Loucy (cell line): Measurements from ENCODE around the gene ZNF717.

Source experiments
- H2AFZ ChIP-seq: fragments of 200-600 bp; sonication (generic); 2 replicates; pipeline ENCODE4 v1.6.0; 2016; ENCODE audit warnings: antibody characterized with exemption, mild to moderate bottlenecking, low read length, moderate library complexity
- H3F3A ChIP-seq: fragments of 200-600 bp; 2 replicates; pipeline ENCODE4 v1.6.0; 2016; ENCODE audit warnings: antibody characterized with exemption, low read depth, mild to moderate bottlenecking
- H3K27me3 ChIP-seq: fragments of 200-600 bp; sonication (generic); 2 replicates; pipeline ENCODE4 v1.6.1; 2014; ENCODE audit warnings: low read length, mild to moderate bottlenecking; ENCODE audit not compliant: insufficient read depth, poor library complexity, severe bottlenecking
- H3K36me3 ChIP-seq: fragments of 200-600 bp; sonication (generic); 2 replicates; pipeline ENCODE4 v1.6.1; 2016; ENCODE audit warnings: low read length; ENCODE audit not compliant: insufficient read depth
- H3K4me1 ChIP-seq: fragments of 200-600 bp; sonication (generic); 2 replicates; pipeline ENCODE4 v1.5.1; 2014; ENCODE audit warnings: low read length, mild to moderate bottlenecking; ENCODE audit not compliant: insufficient read depth, poor library complexity, severe bottlenecking
- H3K4me2 ChIP-seq: fragments of 200-600 bp; sonication (generic); 2 replicates; pipeline ENCODE4 v1.6.0; 2014; ENCODE audit warnings: antibody characterized with exemption, low read length, low read depth, mild to moderate bottlenecking; ENCODE audit not compliant: poor library complexity, severe bottlenecking
- H3K4me3 ChIP-seq: fragments of 200-600 bp; sonication (generic); 2 replicates; pipeline ENCODE4 v1.5.1; 2014; ENCODE audit warnings: low read length, mild to moderate bottlenecking, mixed read lengths; ENCODE audit not compliant: poor library complexity, severe bottlenecking
- H3K79me2 ChIP-seq: fragments of 200-600 bp; sonication (generic); 2 replicates; pipeline ENCODE4 v1.6.1; 2014; ENCODE audit warnings: low read length; ENCODE audit not compliant: insufficient read depth
- H3K9ac ChIP-seq: fragments of 200-600 bp; sonication (generic); 2 replicates; pipeline ENCODE4 v1.6.0; 2014; ENCODE audit warnings: mild to moderate bottlenecking, low read depth, low read length, moderate library complexity; ENCODE audit not compliant: poor library complexity, severe bottlenecking
- H3K9me2 ChIP-seq: fragments of 200-600 bp; sonication (generic); replicated peaks from 2 replicates; pipeline ENCODE4 v1.6.1; 2016; ENCODE audit warnings: low read depth, low read length, mixed read lengths
- H3K9me3 ChIP-seq: fragments of 200-600 bp; sonication (generic); 2 replicates; pipeline ENCODE4 v1.6.1; 2014; ENCODE audit warnings: mild to moderate bottlenecking, antibody characterized with exemption, low read length, low read depth; ENCODE audit not compliant: insufficient read depth
- H4K20me1 ChIP-seq: fragments of 200-600 bp; sonication (generic); 2 replicates; pipeline ENCODE4 v1.6.0; 2014; ENCODE audit warnings: antibody characterized with exemption, low read length, mild to moderate bottlenecking; ENCODE audit not compliant: insufficient read depth, poor library complexity, severe bottlenecking
- EZH2phosphoT487 ChIP-seq: fragments of 200-600 bp; IDR thresholded peaks from 2 replicates; pipeline ENCODE4 v1.6.1; 2018; ENCODE audit warnings: antibody characterized with exemption, mild to moderate bottlenecking, moderate library complexity, borderline replicate concordance
- TF ChIP-seq, protein P1 (sequence below): fragments of 200-600 bp; sonication (generic); conservative IDR thresholded peaks from 2 replicates; pipeline ENCODE4 v1.5.1; 2014; ENCODE audit warnings: mild to moderate bottlenecking, antibody characterized with exemption, low read length

ZNF717 gene

DNA sequence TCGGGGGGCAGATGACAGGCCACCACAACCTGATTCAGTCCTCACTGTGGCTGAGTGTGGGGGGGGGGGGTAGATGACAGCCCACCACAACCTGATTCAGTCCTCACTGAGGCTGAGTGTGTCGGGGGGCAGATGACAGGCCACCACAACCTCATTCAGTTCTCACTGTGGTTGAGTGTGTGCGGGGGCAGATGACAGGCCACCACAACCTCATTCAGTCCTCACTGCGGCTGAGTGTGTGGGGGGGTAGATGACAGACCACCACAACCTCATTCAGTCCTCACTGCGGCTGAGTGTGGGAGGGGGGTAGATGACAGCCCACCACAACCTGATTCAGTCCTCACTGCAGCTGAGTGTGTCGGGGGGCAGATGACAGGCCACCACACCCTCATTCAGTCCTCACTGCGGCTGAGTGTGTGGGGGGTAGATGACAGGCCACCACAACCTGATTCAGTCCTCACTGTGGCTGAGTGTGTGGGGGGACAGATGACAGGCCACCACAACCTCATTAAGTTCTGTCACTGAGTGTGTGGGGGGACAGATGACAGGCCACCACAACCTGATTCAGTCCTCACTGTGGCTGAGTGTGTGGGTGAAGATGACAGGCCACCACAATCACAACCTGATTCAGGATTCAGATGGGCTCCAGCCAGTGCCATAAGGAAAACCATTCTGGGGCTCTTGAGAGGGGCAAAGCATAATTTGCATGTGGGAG is 16.9 kb downstream of the ZNF717 start:
- no peak overlapping the region for H3K9ac ChIP-seq
- no peaks in the 10 kb centered on the region for H3K9me2 ChIP-seq
- H3K36me3 ChIP-seq, result no peaks in the 10 kb centered on the region
- H3K79me2 ChIP-seq, result no peaks in the 10 kb centered on the region
- H3K4me3 ChIP-seq, result no peak overlapping the region
- no peak overlapping the region for H3K4me2 ChIP-seq
- H3K4me1 ChIP-seq, result no peaks in the 10 kb centered on the region
- H3K9me3 ChIP-seq, result no peaks in the 10 kb centered on the region
- TF ChIP-seq, protein P1, sequence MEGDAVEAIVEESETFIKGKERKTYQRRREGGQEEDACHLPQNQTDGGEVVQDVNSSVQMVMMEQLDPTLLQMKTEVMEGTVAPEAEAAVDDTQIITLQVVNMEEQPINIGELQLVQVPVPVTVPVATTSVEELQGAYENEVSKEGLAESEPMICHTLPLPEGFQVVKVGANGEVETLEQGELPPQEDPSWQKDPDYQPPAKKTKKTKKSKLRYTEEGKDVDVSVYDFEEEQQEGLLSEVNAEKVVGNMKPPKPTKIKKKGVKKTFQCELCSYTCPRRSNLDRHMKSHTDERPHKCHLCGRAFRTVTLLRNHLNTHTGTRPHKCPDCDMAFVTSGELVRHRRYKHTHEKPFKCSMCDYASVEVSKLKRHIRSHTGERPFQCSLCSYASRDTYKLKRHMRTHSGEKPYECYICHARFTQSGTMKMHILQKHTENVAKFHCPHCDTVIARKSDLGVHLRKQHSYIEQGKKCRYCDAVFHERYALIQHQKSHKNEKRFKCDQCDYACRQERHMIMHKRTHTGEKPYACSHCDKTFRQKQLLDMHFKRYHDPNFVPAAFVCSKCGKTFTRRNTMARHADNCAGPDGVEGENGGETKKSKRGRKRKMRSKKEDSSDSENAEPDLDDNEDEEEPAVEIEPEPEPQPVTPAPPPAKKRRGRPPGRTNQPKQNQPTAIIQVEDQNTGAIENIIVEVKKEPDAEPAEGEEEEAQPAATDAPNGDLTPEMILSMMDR, result no peak
- no peak for TF ChIP-seq EZH2phosphoT487
- no peak overlapping the region for H2AFZ ChIP-seq
- no peaks in the 10 kb centered on the region for H4K20me1 ChIP-seq
- H3K27me3 ChIP-seq, result no peaks in the 10 kb centered on the region
- no peaks in the 10 kb centered on the region for H3F3A ChIP-seq

DNA sequence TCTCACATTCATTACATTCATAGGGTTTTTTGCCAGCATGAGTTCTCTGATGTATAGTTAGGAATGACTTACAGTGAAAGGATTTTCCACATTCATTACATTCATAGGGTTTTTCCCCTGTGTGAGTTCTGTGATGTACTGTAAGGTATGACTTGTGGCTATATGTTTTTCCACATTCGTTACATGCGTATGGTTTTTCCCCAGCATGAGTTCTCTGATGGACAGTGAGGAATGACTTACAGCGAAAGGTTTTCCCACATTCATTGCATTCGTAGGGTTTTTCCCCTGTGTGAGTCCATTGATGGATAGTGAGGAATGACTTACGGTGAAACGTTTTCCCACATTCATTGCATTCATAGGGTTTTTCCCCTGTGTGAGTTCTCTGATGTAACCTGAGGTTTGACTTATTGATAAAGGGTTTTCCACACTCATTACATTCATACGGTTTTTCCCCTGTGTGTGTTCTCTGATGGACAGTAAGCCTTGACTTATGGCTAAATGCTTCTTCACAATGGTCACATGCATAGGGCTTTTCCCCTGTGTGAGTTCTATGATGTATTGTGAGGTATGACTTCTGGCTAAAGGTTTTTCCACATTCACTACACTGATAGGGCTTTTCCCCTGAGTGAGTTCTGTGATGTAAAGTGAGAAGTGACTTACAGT is 47.4 kb downstream of the ZNF717 start:
- TF ChIP-seq, protein P1, result no peak
- TF ChIP-seq EZH2phosphoT487, result no peak
- H3K9me3 ChIP-seq, result peaks cover 17% of the 10 kb centered on the region; the same call in 1 of the 2 replicates
- no peaks in the 10 kb centered on the region for H3K27me3 ChIP-seq
- no peak overlapping the region for H3K4me2 ChIP-seq
- H3F3A ChIP-seq, result no peaks in the 10 kb centered on the region
- no peaks in the 10 kb centered on the region for H3K9me2 ChIP-seq
- no peak overlapping the region for H3K4me3 ChIP-seq
- H3K79me2 ChIP-seq, result no peaks in the 10 kb centered on the region
- H4K20me1 ChIP-seq, result no peaks in the 10 kb centered on the region
- H2AFZ ChIP-seq, result no peak overlapping the region
- H3K4me1 ChIP-seq, result no peaks in the 10 kb centered on the region
- H3K36me3 ChIP-seq, result no peaks in the 10 kb centered on the region
- H3K9ac ChIP-seq, result no peak overlapping the region

DNA sequence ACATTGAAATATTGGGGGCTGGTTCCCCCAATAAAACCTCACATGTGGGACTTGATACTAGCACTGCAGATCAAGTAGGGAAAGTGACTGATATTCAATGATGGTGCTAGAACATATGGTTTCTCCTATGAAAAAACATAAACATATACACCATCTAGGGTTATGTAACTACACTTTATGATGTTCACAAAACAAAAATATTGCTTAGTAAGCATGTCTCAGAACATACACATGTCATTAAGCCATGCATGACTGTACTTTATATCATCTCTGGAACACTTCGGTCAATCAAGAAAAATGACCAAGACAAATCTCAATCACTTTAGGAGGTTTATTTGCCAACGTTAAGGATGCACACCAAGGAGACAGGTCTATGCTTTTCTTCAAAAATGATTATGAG is 57.4 kb downstream of the ZNF717 start:
- Histone ChIP-seq H3K4me3 (no peak overlapping the region), H3K4me1 (no peaks in the 10 kb centered on the region), H3K9ac (no peak overlapping the region), H3K27me3 (no peaks in the 10 kb centered on the region), H2AFZ (no peak overlapping the region), H3K9me3 (peaks cover 3% of the 10 kb centered on the region; the same call in 1 of the 2 replicates), H3F3A (no peaks in the 10 kb centered on the region), H3K79me2 (no peaks in the 10 kb centered on the region), H3K4me2 (no peak overlapping the region), H4K20me1 (no peaks in the 10 kb centered on the region), H3K9me2 (no peaks in the 10 kb centered on the region), H3K36me3 (no peaks in the 10 kb centered on the region)
- TF ChIP-seq, protein P1, result no peak
- no peak for TF ChIP-seq EZH2phosphoT487
